ENCODE data around the gene CAPN14. TPM values are rescaled to one million over a fixed set of nuclear protein-coding genes. Genes with fewer than 3 reads are reported as not detected.
"Not testable (repeated sequence)": the region's sequence is repeated elsewhere in the genome, so short reads cannot be mapped to it uniquely, and the experiment has no call there.

The CAPN14 gene
- total RNA-seq, 1 donor = 0.09 TPM

DNA sequence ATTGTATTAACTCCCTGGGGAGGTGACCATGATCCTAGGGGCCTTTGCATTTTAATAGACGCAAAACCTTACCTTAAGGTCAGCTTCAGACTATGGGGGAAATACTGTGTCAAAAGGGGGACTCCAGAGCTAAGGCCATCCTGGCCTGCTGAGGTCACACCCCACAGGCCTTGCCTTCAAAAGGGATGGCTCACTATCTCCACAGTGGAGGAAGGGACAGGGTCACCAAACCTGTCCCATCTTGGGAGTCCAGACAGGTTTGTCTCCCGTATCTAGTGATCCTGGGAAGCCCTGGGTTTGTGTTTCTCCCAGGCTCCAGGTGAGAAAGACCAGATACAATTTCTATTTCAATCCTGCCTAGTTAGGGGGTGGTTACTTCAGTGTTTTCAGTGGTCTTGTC is 24.9 kb downstream of the CAPN14 start:
- no peak for DNase-seq (ENCODE audit: low read depth)

DNA sequence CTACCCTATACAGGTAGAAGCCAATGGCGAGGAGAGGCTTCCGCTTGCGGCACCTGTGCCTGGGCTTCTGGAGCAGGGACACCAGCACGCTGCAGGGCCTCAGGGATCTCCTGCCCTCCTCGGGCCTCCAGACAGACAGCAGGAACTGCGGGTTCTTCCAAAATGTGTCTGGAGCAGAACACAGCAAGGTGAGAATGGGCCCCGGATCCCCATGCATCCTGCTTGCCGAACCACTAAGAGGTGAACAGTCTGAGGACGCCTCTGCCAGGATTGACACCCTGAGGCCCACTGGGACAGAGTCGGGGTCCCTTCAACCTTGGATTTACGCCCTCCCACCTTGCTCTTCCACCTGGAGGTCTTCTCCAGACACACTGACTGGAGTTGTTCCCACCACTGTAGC is 25.4 kb downstream of the CAPN14 start:
- TF ChIP-seq, protein P1, sequence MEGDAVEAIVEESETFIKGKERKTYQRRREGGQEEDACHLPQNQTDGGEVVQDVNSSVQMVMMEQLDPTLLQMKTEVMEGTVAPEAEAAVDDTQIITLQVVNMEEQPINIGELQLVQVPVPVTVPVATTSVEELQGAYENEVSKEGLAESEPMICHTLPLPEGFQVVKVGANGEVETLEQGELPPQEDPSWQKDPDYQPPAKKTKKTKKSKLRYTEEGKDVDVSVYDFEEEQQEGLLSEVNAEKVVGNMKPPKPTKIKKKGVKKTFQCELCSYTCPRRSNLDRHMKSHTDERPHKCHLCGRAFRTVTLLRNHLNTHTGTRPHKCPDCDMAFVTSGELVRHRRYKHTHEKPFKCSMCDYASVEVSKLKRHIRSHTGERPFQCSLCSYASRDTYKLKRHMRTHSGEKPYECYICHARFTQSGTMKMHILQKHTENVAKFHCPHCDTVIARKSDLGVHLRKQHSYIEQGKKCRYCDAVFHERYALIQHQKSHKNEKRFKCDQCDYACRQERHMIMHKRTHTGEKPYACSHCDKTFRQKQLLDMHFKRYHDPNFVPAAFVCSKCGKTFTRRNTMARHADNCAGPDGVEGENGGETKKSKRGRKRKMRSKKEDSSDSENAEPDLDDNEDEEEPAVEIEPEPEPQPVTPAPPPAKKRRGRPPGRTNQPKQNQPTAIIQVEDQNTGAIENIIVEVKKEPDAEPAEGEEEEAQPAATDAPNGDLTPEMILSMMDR (IDR thresholded peaks at IDR 0.05; ENCODE audit: insufficient read depth, low read length) = no peak
- DNase-seq (ENCODE audit: low read depth) = no peak
- H3K4me3 ChIP-seq (ENCODE audit: low read depth, low read length) = no peak overlapping the region

More for the DNA sequence above, 24.9 kb downstream of the CAPN14 start:
- H3K4me3 ChIP-seq (ENCODE audit: low read depth, low read length) = no peak overlapping the region
- TF ChIP-seq, protein P1 (IDR thresholded peaks at IDR 0.05; ENCODE audit: insufficient read depth, low read length) = no peak

DNA sequence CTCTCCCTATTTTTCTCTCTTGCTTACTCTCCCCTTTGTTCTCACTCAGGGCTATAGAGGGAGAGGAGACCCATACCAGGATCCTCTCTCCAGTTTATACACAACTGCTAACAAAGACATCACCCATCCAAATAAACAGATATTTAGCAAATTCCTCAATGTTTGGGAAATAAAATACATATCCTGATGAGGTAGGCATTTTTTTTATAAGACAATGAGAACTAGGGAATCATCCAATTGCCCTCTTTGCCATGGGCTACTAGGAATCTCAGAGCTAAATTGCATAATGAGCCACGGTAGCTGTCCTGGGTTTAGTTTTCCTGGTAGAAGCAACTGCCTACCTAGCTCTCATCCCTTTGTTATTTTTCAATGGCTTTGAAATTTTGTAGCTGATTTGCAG is 27.1 kb downstream of the CAPN14 start:
- no peak overlapping the region for H3K4me3 ChIP-seq (ENCODE audit: low read depth, low read length)
- TF ChIP-seq, protein P1 (IDR thresholded peaks at IDR 0.05; ENCODE audit: insufficient read depth, low read length) = no peak
- no peak for DNase-seq (ENCODE audit: low read depth)

DNA sequence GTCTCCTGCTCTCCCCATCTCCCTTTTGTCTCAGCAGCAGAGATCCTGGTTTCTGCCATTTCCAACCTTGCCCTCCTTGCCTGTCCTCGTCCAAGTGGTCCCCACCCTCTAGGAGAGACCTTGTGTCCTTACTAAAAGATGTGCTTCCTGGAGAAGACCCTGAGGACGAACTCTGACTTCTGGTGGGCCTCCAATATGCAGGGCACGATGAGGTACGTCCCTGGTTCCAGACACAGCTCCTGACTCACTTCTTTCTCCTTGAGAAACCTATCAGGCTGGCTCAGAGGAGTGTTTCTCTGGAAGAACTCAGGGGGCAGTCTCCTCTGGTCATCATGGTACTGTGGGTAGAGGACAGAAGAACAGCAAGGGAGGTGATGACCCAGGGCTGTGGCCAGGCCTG is 28.2 kb downstream of the CAPN14 start:
- TF ChIP-seq, protein P1 (IDR thresholded peaks at IDR 0.05; ENCODE audit: insufficient read depth, low read length) = no peak
- DNase-seq (ENCODE audit: low read depth) = no peak
- H3K4me3 ChIP-seq (ENCODE audit: low read depth, low read length) = no peak overlapping the region

DNA sequence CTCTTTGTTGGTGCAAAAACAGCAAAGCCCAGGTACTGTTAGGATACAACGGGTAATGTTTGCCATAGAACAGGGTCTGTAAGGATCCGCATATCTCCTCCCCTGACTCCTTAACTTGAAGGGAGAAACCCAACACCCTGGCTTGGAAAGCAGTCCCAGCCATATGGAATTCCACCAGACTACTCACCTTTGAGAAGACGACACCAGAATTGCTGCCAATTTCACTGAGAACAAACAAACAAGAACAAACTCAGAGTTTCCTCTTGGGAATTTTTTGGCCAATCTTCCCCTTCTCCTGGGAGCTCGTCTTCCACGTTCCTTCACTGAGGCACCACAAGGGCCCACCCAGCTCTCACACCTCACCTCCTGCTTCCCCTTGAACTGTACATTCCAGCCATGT is 29.2 kb downstream of the CAPN14 start:
- TF ChIP-seq, protein P1 (IDR thresholded peaks at IDR 0.05; ENCODE audit: insufficient read depth, low read length) = no peak
- no peak for DNase-seq (ENCODE audit: low read depth)
- no peak overlapping the region for H3K4me3 ChIP-seq (ENCODE audit: low read depth, low read length)

DNA sequence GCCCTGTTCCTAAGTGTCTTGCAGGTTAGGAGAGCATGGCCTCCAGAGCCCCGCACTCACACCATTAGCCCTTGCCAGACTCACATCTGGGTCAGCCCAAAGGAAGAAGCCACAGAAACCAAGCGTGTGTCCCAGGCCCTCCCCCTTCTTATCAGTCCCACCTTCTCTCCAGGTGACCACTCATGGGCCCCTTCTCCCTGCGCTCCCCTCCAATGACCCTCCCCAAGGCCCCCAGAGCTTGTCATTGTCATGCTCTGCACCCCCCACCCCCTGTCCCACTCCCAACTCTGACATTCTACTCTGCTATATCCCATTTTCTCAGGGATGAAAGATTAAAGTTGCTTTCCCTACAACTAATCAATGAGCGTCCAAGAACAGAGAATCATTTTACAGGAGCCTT is 30.1 kb downstream of the CAPN14 start:
- DNase-seq (ENCODE audit: low read depth) = no peak
- TF ChIP-seq, protein P1 (IDR thresholded peaks at IDR 0.05; ENCODE audit: insufficient read depth, low read length) = no peak
- H3K4me3 ChIP-seq (ENCODE audit: low read depth, low read length) = no peak overlapping the region

DNA sequence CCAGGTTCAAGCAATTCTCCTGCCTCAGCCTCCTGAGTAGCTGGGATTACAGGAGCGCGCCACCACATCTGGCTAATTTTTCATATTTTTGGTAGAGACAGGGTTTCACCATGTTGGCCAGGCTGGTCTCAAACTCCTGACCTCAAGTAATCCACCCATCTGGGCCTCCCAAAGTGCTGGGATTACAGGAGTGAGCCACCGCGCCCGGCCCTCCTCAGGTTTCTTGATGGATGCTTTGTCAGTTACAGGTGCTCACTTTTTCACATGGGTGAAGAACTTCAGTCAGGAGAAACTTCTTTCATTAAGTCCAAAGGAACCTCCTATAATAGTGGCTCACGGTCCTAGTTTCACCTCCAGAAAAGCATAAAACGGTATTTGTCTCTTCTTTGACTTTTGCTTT is 33.3 kb downstream of the CAPN14 start:
- not testable (repeated sequence) for H3K4me3 ChIP-seq (ENCODE audit: low read depth, low read length); DNase-seq (ENCODE audit: low read depth)

Measured in fibroblast of the aortic adventitia (primary cell).